GM19467 (cell line): Measurements from ENCODE around the gene TMED10.

ENCODE experiments used
- ATAC-seq: cut with Tn5 transposase; IDR thresholded peaks from one replicate; pipeline ENCODE4 v1.9.1; 2021; ENCODE audit warnings: mild to moderate bottlenecking, moderate library complexity; ENCODE audit not compliant: unreplicated experiment

TMED10 gene

GRCh38 chr14:75091251-75091650, 85.2 kb downstream of the TMED10 start:
- ATAC-seq: no peak

- no peak for ATAC-seq
Observed at GRCh38 chr14:75090353-75090752, 86.1 kb downstream of the TMED10 start.

GRCh38 chr14:75088566-75089373, 87.6 kb downstream of the TMED10 start:
- ATAC-seq: no peak

GRCh38 chr14:75088153-75088552, 88.3 kb downstream of the TMED10 start:
- ATAC-seq: no peak

DNA sequence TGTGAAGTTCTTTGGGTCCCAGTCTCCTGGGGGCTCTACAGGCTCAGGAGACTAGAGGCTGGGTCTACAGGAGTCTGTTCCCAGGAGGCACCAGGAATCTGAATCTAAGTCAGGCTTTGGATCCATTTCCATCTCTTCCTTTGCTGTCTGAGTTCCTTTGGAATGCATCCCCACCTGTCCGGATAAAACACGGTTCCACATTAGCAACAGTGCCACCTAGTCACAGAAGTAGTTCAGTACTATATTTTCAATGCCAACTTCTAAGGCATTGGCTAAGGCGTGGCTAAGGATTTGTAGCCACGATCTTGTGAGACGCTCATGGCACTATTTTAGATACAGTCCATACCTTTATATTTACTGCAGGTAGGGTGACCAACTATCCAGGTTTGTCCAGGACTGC, 91.9 kb downstream of the TMED10 start:
- no peak for ATAC-seq

- ATAC-seq: no peak
Observed at GRCh38 chr14:75083271-75083670, 93.1 kb downstream of the TMED10 start.

GRCh38 chr14:75081660-75082229, 94.7 kb downstream of the TMED10 start:
- no peak for ATAC-seq
